ENCODE results near the gene TCEAL2.
"Not testable (repeated sequence)": the region's sequence is repeated elsewhere in the genome, so short reads cannot be mapped to it uniquely, and the experiment has no call there.

TCEAL2 gene
- 1.1 reads per million for total RNA-seq

DNA sequence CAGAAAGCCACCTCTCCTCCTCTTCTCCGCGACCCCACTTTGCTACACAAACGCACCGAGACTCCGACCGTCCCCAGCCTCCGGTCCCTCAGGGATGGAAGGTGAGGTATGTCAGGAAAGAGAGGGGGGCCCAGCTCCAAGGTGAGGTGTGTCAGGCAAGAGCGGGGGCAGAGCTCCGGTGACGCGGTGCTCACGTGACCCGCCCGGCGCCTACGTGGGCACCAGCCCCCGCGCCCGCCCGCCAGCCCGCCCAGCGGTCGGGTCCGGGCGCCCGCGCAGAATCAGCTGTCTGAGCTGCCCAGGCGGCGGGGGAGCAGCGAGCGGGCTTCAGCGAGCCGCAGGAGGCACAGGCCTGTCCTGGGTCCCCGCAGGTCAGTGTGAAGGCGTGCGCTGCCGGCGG lies at the start of gene TCEAL2:
TSS of gene TCEAL2 (plus strand) at position 244 of the 400 bp plus-strand sequence. CDS start 1,152 bp downstream, outside the sequence.
- not testable (repeated sequence) for DNase-seq

- no peak for DNase-seq
Measured at GRCh38 chrX:102077426-102077825, 48.1 kb upstream of the TCEAL2 start.

DNA sequence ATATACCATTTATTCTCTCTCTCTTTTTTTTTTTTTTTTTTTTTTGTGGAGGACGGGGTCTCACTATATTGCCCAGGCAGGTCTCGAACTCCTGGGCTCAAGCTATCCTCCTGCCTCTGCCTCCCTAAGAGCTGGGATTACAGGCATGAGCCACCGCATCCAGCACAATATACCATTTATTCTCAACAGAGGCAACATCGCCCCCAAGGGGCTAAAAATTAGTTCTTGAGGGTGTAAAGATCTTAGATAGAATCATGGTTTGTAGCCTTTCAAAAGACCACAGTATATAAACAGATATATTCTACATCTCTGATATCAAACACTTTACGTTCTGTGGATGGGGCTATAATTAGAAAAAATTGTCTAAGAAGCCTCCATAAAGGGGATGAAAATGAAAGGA lies 39.8 kb upstream of the TCEAL2 start:
- DNase-seq, result no peak

DNA sequence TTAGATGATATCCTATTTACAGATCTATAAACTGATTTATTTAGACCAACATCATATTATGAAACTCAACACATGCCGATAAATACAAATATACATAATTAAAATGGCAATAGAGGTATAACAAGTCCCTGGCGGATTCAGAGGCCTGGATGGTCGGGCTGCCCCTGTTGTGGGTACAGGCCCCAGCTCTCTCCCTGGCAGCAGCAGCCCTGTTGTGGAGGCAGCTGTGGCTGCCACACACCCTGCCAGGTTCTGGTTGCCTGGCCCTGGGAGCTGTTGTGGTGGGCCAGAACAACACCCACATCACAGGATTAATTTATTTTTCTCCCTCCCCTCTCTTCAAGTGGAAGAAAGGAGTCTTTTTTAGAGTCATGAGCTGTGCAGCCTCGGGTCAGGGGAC lies 12.1 kb upstream of the TCEAL2 start:
- DNase-seq, result no peak

- DNase-seq, result no peak
Measured at GRCh38 chrX:102115748-102116147, 9.7 kb upstream of the TCEAL2 start.

DNA sequence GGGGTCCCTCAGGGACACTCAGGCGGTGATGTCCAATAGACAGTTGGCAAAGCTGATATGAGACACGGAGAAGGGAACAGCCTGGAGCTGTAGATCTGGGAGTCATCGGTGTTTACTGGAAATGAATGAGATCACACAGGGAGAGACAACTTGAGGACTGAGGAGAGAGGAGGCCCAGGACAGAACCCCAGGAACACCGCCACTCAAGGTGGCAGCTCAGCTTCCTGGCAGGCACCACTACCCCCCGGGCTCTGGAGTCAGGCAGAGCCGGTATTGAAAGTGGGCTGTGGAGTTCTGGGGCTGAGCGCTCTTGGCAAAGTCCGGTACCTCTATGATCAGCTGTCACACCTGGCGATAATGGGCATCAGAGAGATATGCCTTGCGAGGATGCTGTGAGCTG lies 465 bp upstream of the TCEAL2 start:
- not testable (repeated sequence) for DNase-seq

- DNase-seq, result not testable (repeated sequence)
Measured at GRCh38 chrX:102126080-102126818, 770 bp downstream of the TCEAL2 start.

DNA sequence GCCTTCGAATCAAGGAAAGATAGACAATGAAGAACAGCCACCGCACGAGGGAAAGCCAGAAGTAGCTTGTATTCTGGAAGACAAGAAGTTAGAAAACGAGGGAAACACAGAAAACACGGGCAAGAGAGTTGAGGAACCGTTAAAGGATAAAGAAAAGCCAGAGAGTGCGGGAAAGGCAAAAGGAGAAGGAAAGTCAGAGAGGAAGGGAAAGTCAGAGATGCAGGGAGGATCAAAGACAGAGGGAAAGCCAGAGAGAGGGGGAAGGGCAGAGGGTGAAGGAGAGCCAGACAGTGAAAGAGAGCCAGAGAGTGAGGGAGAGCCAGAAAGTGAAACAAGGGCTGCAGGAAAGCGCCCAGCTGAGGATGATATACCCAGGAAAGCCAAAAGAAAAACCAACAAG lies 1.4 kb downstream of the TCEAL2 start:
- no peak for DNase-seq

DNA sequence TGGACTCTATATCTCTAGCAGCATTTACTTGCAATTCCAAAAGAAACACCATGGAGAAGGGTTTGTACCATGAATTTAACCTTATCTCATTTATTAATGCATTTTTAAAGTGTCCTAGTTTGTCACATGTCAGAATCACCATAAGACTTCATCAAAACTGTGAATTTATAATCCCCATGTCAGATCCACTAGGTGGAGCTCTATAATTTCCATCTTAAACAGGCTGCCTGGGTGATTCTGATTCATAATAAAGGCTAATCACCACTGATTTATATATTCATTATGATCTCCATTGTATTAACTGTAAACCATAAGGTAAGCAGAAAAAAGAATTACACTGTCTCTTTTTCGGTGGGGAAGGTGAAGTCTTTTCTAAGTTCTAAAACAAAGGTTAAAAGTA lies 4.0 kb downstream of the TCEAL2 start:
- DNase-seq, result no peak

DNA sequence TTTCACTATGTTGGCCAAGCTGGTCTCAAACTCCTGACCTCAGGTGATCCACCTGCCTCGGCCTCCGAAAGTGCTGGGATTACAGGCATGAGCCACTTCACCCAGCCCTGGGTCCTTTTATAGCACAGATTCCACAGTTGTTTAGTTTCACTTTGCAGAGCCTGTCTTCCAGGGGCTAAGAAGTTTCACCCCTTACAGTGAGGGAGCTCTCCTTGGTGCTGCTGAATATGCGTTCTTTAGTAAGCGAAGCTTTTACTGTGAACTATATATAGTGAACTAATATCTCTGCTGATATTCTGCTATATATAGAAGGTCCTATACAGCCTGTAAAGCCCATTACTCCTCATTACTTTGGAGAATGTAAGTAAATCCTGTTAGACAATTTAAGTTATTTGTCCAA lies 12.6 kb downstream of the TCEAL2 start:
- DNase-seq, result no peak

DNA sequence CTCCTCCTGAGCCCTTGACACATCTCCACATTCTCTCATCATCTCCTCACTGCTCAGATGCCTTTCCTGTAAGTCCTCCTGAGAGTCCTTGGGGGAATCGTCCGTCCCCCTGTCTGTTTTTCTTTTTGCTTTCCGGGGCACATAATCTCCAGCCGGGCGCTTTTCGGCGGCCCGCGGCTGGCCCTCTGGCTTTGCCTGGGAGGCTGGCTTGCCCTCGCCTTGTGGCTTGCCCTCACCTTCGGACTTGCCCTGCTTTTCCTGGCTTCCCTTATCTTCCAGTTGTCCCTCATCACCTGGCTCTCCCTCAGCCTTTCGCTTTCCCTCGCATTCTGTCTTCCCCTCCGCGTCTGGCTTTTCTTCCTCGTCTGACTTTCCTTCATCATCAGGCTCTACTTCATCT lies 15.4 kb downstream of the TCEAL2 start:
- not testable (repeated sequence) for DNase-seq

DNA sequence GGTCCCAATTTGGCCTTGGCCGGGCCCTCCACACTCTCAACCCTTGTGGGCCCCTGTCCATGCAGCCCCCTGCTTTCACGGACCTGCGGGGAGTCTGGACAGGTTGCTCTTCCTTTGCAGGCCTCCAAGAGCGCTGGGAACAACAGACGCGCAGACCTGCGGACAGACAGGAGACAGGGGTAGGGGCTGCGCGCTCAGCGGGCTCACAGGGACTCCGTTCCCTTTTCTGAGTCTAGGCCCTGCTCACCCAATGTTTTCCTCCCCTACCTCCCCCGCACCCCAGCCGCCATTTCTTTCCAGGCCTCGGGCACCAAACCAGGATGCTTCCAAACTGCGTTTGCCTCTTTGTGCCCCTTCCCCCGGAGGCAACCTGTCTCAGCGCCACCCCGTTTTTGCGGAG lies 16.2 kb downstream of the TCEAL2 start:
- not testable (repeated sequence) for DNase-seq

- not testable (repeated sequence) for DNase-seq
Measured at GRCh38 chrX:102142274-102142673, 16.8 kb downstream of the TCEAL2 start, which contains the start of gene TCEAL6. Gene TCEAL6 (minus strand): TSS chrX:102142481.

GRCh38 chrX:102154218-102154860 lies 28.9 kb downstream of the TCEAL2 start:
- no peak for DNase-seq

DNA sequence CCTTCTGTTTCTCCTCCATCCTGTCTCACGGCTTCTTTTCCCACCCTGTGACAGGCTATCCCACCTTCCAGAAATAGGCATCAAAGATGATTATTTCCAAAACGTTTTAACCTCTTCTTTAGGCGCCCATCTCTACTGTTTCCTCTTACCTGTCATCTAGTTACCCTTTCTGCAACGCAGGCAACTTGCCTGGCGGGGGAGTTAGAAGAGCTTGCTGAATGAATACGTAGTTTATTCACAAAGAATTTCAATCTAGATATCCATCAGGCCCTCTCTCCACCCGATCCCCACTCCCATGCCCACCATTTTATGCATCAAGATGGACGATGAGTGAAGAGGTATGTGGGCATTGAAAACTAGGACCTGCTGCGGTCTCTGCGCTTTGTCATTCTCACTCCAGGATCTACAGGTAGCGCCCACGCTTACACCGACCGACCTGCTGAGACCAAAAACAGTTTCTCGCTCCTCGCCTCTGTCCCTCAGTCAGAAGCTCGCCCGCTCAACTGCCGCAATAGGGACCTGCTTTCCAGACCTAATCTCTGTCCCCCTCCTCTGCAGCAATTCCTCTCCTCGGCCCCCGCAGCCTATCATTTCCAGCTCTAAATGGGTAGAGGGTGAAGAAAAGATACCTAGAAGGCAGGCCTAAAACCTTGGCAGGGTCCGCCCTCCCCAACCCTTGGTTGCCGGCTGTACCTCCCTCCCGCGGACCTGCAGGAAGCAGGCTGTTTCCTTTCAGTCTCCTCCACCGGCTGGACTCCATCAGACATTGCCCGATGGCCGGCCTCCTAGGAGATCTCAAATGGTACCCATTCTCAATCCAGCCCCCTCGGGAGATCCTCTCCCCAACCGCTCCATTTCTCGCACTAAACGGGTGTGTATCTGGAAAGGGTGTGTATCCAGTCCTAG lies 29.7 kb downstream of the TCEAL2 start:
- DNase-seq, result peak; percentile 4

GRCh38 chrX:102155806-102156179 lies 30.3 kb downstream of the TCEAL2 start, which contains the start of gene BEX5:
Gene BEX5 (minus strand): TSS chrX:102155977. CDS start chrX:102154265, 1,712 bp downstream.
- peak; percentile 43 for DNase-seq

Data from effector CD4-positive, alpha-beta T cell (primary cell).